Upper lobe of left lung (tissue), 6 donors: ENCODE results near the gene CNNM3. TPM values are rescaled to one million over a fixed set of nuclear protein-coding genes. Genes with fewer than 3 reads are reported as not detected.

Source experiments
- ATAC-seq, 2 donors: fragments of 200-7000 bp; cut with Tn5 transposase; one replicate each; pipeline ENCODE4 v1.9.1; 2022; ENCODE audit warnings: mild to moderate bottlenecking in 2 of 2, moderate library complexity in 2 of 2; ENCODE audit not compliant: low FRiP score in 2 of 2
- DNase-seq, 2 donors: peaks; one replicate each; pipeline ENCODE4 v3.0.0-alpha.2; 2019 to 2020
- H3K27ac ChIP-seq, 4 donors: fragments of 200-600 bp; sonication (generic); one replicate each; pipeline ENCODE4 v1.5.1; 2016 to 2019
- H3K27me3 ChIP-seq, 4 donors: fragments of 200-600 bp; sonication (generic); one replicate each; pipeline ENCODE4 v1.5.1; 2017 to 2019
- H3K36me3 ChIP-seq, 4 donors: fragments of 200-600 bp; sonication (generic); one replicate each; pipeline ENCODE4 v1.5.1; 2016 to 2019
- H3K4me1 ChIP-seq, 4 donors: fragments of 200-600 bp; sonication (generic); one replicate each; pipeline ENCODE4 v1.5.1; 2018 to 2019
- H3K4me3 ChIP-seq, 4 donors: fragments of 200-600 bp; sonication (generic); one replicate each; pipeline ENCODE4 v1.5.1; 2017 to 2019; ENCODE audit warnings: mild to moderate bottlenecking in 2 of 4, moderate library complexity in 1 of 4
- H3K9me3 ChIP-seq, 4 donors: fragments of 200-600 bp; sonication (generic); one replicate each; pipeline ENCODE4 v1.5.1; 2018 to 2019
- CTCF ChIP-seq, 6 experiments: fragments of 450-650 bp in 4 of 6; fragments of 200-600 bp in 2 of 6; sonication (generic) in 2 of 6; IDR thresholded peaks; one replicate each; pipeline ENCODE4 v1.5.1; 2016 to 2019; ENCODE audit warnings: antibody characterized with exemption in 6 of 6
- EP300 ChIP-seq, 4 donors: sonication (generic); formaldehyde crosslinking; IDR thresholded peaks; one replicate each; pipeline ENCODE4 v1.5.1; 2017; ENCODE audit warnings: antibody characterized with exemption in 4 of 4, control low read depth in 2 of 4
- POLR2A ChIP-seq, 4 donors: fragments of 450-650 bp; IDR thresholded peaks; one replicate each; pipeline ENCODE4 v1.5.1; 2016 to 2017; ENCODE audit warnings: antibody characterized with exemption in 4 of 4, mild to moderate bottlenecking in 2 of 4
- POLR2AphosphoS5 ChIP-seq, 2 donors: sonication (generic); formaldehyde crosslinking; IDR thresholded peaks; one replicate each; pipeline ENCODE4 v1.5.1; 2017; ENCODE audit warnings: antibody characterized with exemption in 2 of 2
- WGBS, 2 donors: methylation state at CpG; one replicate each; pipeline ENCODE4 v1.1.5; 2017 to 2018; 5-methylcytosine and 5-hydroxymethylcytosine counted together
- total RNA-seq, 6 donors: library from RNA; depleted of rRNA in 4 of 6; stranded (reverse); fragments of >200 nt in 4 of 6; gene quantifications; one replicate each; pipeline versions ENCODE4 v1.1.0 to v1.2.1, GENCODE V29; 2016 to 2021
- donor health status: DM: no; HTN: no; CAD: no; lungs with moderate emphysema.
- donor health status: DM: no; HTN: yes; CAD: no; lungs with severe emphysema.

CNNM3 gene
- total RNA-seq, 6 donors from 2014 or later: 17.2 to 52.4 (median 26.5) TPM

- Histone ChIP-seq H3K27ac (no peak overlapping the region), H3K4me3 (no peak overlapping the region), H3K27me3 (no peaks in the 10 kb centered on the region), H3K4me1 (peaks cover 7 to 14% (median 9%) of the 10 kb centered on the region in 4 donors), H3K9me3 (no peaks in the 10 kb centered on the region), H3K36me3 (peaks cover 5 to 53% (median 42%) of the 10 kb centered on the region in 4 donors)
- DNase-seq: peak in 1 of 2 donors; percentile 55
- ATAC-seq: no peak
- no peak for TF ChIP-seq POLR2A (IDR thresholded peaks at IDR 0.05)
- TF ChIP-seq POLR2AphosphoS5 (IDR thresholded peaks at IDR 0.05): no peak
- TF ChIP-seq CTCF (IDR thresholded peaks at IDR 0.05): no peak
- 93 to 97% methylated on average over 10 to 15 of the region's 15 CpGs for WGBS, 2 donors
Observed at GRCh38 chr2:96853321-96853720, 37.3 kb downstream of the CNNM3 start.

- peaks cover 0 to 39% (median 32%) of the 10 kb centered on the region in 4 donors for H3K36me3 ChIP-seq
- no peaks in the 10 kb centered on the region for H3K9me3 ChIP-seq
- TF ChIP-seq POLR2AphosphoS5 (IDR thresholded peaks at IDR 0.05) (no peak), EP300 (IDR thresholded peaks at IDR 0.05) (no peak), CTCF (IDR thresholded peaks at IDR 0.05) (no peak), POLR2A (IDR thresholded peaks at IDR 0.05) (no peak)
- H3K4me1 ChIP-seq: peaks cover 17 to 40% (median 24%) of the 10 kb centered on the region in 4 donors
- peak overlapping the region; percentile 64 to 86 (median 80) for H3K4me3 ChIP-seq
- ATAC-seq: peak in 1 of 2 donors; percentile 3
- DNase-seq: peak in 1 of 2 donors; percentile 60
- WGBS, 2 donors: 18 to 38% methylated on average over 11 to 25 of the region's 27 CpGs
- H3K27ac ChIP-seq: peak overlapping the region; percentile 63 to 86 (median 82)
- no peaks in the 10 kb centered on the region for H3K27me3 ChIP-seq
Observed at GRCh38 chr2:96856776-96857666, 41.0 kb downstream of the CNNM3 start.

DNA sequence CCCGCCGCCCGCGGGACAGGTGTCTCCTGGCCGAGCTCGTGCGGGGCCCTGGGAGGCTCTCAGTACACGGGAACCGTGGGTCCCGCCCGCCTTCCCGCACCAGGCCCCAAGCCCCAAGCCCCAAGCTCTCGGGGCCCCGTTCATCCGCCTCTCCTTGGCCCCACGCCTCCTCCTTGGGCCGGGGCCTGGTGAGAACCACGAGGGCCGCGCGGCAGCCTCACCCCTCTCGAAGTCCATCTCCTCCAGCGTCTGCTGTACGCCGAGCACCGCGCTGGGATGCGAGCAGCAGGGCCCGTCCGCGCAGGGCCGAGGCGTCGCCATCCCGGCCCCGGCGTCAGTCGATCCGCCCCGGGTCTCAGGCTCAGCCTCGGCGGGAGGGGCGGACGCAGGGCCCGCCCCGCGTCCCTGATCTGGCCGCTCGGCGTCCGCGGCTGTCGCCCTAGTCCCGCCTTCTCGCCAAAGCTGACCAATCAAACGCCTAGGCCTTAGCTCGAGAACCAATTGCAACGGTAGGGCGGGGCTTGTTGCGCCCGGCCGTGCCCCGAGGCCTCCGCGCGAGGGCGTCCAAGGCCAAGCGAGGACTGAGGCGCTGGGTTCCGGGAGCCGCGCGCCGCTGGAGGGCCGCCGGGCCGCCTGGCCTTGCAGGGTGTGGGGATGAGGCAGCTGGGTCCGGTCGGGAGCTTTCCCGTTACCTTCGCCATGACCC is 41.8 kb downstream of the CNNM3 start, which contains the start of gene ANKRD39:
Gene ANKRD39 (minus strand): TSS at position 350 of the 706 bp plus-strand sequence. CDS start 29 bp downstream, at position 321.
- Histone ChIP-seq H3K27ac (peak within 1 kb of the TSS; percentile 63 to 86 (median 82)), H3K4me1 (peaks cover 17 to 40% (median 26%) of the 10 kb centered on the region in 4 donors), H3K9me3 (no peaks in the 10 kb centered on the region), H3K27me3 (no peaks in the 10 kb centered on the region), H3K4me3 (peak within 1 kb of the TSS; percentile 64 to 86 (median 80)), H3K36me3 (peaks cover 0 to 39% (median 34%) of the 10 kb centered on the region in 4 donors)
- ATAC-seq (peak; percentile 97 to 98), DNase-seq (peak; percentile 98)
- 0 to 1% methylated on average over 12 to 51 of the region's 81 CpGs for WGBS, 2 donors
- TF ChIP-seq POLR2A (IDR thresholded peaks at IDR 0.05) (peak in 2 of 4 donors; percentile 79 to 91), POLR2AphosphoS5 (IDR thresholded peaks at IDR 0.05) (peak; percentile 52 to 81), EP300 (IDR thresholded peaks at IDR 0.05) (no peak), CTCF (IDR thresholded peaks at IDR 0.05) (peak; percentile 74 to 99 (median 98))

- no peak for ATAC-seq
- WGBS, 2 donors: 64 to 68% methylated on average over 11 of the region's 11 CpGs
- peak overlapping the region in 3 of 4 donors; percentile 64 to 85 (median 75) for H3K4me3 ChIP-seq
- no peak for TF ChIP-seq CTCF (IDR thresholded peaks at IDR 0.05)
- peaks cover 17 to 41% (median 26%) of the 10 kb centered on the region in 4 donors for H3K4me1 ChIP-seq
- peaks cover 8 to 42% (median 37%) of the 10 kb centered on the region in 4 donors for H3K36me3 ChIP-seq
- no peaks in the 10 kb centered on the region for H3K9me3 ChIP-seq
- peak overlapping the region; percentile 36 to 86 (median 58) for H3K27ac ChIP-seq
- H3K27me3 ChIP-seq: no peaks in the 10 kb centered on the region
- no peak for DNase-seq
Observed at GRCh38 chr2:96859099-96859649, 43.1 kb downstream of the CNNM3 start.
